DND-41 (cell line): ENCODE measurements around the gene FCAR.
"Not testable (repeated sequence)": the region's sequence is repeated elsewhere in the genome, so short reads cannot be mapped to it uniquely, and the experiment has no call there.

Source experiments
- ATAC-seq: fragments of 200-7000 bp; cut with Tn5 transposase; 3 replicates; pipeline ENCODE4 v1.9.1; 2021; ENCODE audit warnings: low read depth; ENCODE audit not compliant: insufficient read depth
- DNase-seq: peaks from one replicate; pipeline ENCODE4 v3.0.0-alpha.2; 2020
- H2AFZ ChIP-seq: 2 replicates; pipeline ENCODE4 v1.6.0; 2012; ENCODE audit warnings: low read depth, low read length
- H3K27ac ChIP-seq: 2 replicates; pipeline ENCODE4 v1.5.1; 2012; ENCODE audit warnings: low read length, inconsistent platforms
- H3K27me3 ChIP-seq: fragments of 200-600 bp; sonication (generic); 2 replicates; pipeline ENCODE4 v1.6.0; 2012; ENCODE audit warnings: low read length, mild to moderate bottlenecking, inconsistent platforms; ENCODE audit not compliant: insufficient read depth, poor library complexity
- H3K36me3 ChIP-seq: 2 replicates; pipeline ENCODE4 v1.5.1; 2012; ENCODE audit warnings: low read length, inconsistent platforms; ENCODE audit not compliant: insufficient read depth
- H3K4me1 ChIP-seq: 2 replicates; pipeline ENCODE4 v1.5.1; 2012; ENCODE audit warnings: mild to moderate bottlenecking, low read length; ENCODE audit not compliant: insufficient read depth
- H3K4me2 ChIP-seq: 2 replicates; pipeline ENCODE4 v1.6.0; 2012; ENCODE audit warnings: mild to moderate bottlenecking, moderate library complexity, low read length, inconsistent platforms; ENCODE audit not compliant: insufficient read depth
- H3K4me3 ChIP-seq, 2 experiments: fragments of 200-600 bp in 1 of 2; shearing (Covaris generic) in 1 of 2; 2 replicates each; pipeline ENCODE4 v1.5.1; 2012 to 2016; ENCODE audit warnings: inconsistent platforms in 2 of 2, low read length in 2 of 2, mild to moderate bottlenecking in 2 of 2, low read depth in 1 of 2, moderate library complexity in 1 of 2
- H3K79me2 ChIP-seq: 2 replicates; pipeline ENCODE4 v1.6.0; 2012; ENCODE audit warnings: low read length, inconsistent platforms; ENCODE audit not compliant: insufficient read depth
- H3K9ac ChIP-seq: 2 replicates; pipeline ENCODE4 v1.6.0; 2012; ENCODE audit warnings: low read depth, mild to moderate bottlenecking, inconsistent platforms, low read length, moderate library complexity
- H3K9me3 ChIP-seq: 2 replicates; pipeline ENCODE4 v1.5.1; 2012; ENCODE audit warnings: low read length, moderate library complexity, mild to moderate bottlenecking, inconsistent platforms; ENCODE audit not compliant: insufficient read depth, severe bottlenecking
- H4K20me1 ChIP-seq: 2 replicates; pipeline ENCODE4 v1.6.0; 2012; ENCODE audit warnings: low read length; ENCODE audit not compliant: insufficient read depth
- EZH2 ChIP-seq: IDR thresholded peaks from 3 replicates; pipeline ENCODE4 v1.6.1; 2012; ENCODE audit warnings: borderline replicate concordance, low read depth, mild to moderate bottlenecking, moderate library complexity, low read length, inconsistent platforms; ENCODE audit not compliant: severe bottlenecking
- TF ChIP-seq, protein P1 (sequence below): IDR thresholded peaks from 2 replicates; pipeline ENCODE4 v1.5.1; 2012; ENCODE audit warnings: borderline replicate concordance, low read length, moderate library complexity, mild to moderate bottlenecking; ENCODE audit not compliant: poor library complexity, severe bottlenecking; ENCODE audit errors: extremely low read depth

The FCAR gene

DNA sequence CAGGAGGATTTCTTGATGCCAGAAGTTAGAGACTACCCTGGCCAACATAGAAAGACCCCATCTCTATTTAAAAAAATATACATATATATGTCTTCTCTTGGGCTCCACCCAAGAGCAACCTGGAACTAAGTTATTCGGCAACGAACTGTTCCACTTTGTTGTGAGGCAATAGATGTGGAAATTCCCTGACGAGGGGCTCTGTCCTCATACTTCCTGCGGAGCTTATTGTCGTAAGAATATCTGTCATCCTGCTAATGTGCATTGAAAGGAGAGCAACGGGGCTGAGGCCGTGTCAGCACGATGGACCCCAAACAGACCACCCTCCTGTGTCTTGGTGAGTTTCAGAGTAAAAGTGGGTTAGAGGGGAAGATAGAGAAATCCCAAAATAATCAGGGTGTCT, at the start of gene FCAR:
Gene FCAR, plus strand, starts transcription at position 246 of the 400 bp plus-strand sequence. Its CDS starts 55 bp downstream, at position 301.
- no peak within 1 kb of the TSS for H2AFZ ChIP-seq
- H3K27me3 ChIP-seq, result no peaks in the 10 kb centered on the region
- H4K20me1 ChIP-seq, result no peaks in the 10 kb centered on the region
- no peak within 1 kb of the TSS for H3K4me3 ChIP-seq
- ATAC-seq (no peak), DNase-seq (no peak)
- H3K9ac ChIP-seq, result no peak within 1 kb of the TSS
- no peaks in the 10 kb centered on the region for H3K79me2 ChIP-seq
- no peaks in the 10 kb centered on the region for H3K9me3 ChIP-seq
- TF ChIP-seq, protein P1, sequence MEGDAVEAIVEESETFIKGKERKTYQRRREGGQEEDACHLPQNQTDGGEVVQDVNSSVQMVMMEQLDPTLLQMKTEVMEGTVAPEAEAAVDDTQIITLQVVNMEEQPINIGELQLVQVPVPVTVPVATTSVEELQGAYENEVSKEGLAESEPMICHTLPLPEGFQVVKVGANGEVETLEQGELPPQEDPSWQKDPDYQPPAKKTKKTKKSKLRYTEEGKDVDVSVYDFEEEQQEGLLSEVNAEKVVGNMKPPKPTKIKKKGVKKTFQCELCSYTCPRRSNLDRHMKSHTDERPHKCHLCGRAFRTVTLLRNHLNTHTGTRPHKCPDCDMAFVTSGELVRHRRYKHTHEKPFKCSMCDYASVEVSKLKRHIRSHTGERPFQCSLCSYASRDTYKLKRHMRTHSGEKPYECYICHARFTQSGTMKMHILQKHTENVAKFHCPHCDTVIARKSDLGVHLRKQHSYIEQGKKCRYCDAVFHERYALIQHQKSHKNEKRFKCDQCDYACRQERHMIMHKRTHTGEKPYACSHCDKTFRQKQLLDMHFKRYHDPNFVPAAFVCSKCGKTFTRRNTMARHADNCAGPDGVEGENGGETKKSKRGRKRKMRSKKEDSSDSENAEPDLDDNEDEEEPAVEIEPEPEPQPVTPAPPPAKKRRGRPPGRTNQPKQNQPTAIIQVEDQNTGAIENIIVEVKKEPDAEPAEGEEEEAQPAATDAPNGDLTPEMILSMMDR, result no peak
- no peak for TF ChIP-seq EZH2
- no peak within 1 kb of the TSS for H3K27ac ChIP-seq
- H3K4me2 ChIP-seq, result no peak within 1 kb of the TSS
- no peaks in the 10 kb centered on the region for H3K36me3 ChIP-seq
- no peaks in the 10 kb centered on the region for H3K4me1 ChIP-seq

DNA sequence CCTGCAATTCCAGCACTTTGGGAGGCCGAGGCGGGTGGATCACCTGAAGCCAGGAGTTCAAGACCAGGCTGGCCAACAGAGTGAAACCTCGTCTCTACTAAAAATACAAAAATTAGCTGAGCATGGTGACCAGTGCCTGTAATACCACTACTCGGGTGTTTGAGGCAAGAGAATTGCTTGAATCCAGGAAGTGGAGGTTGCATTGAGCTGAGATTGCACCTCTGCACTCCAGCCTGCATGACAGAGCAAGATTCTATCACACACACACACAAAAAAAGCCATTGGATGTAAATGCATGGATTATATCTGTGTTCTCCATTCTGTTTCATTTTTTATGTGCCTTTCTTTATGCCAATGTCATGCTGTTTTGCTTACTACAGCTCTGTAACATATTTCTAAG, 49.6 kb upstream of the FCAR start:
- H3K36me3 ChIP-seq, H3K9me3 ChIP-seq, H3K27me3 ChIP-seq, H3K4me1 ChIP-seq, H3K27ac ChIP-seq, H3K9ac ChIP-seq, H3K4me2 ChIP-seq, H3K79me2 ChIP-seq, ATAC-seq, DNase-seq, H2AFZ ChIP-seq, H4K20me1 ChIP-seq, H3K4me3 ChIP-seq: not testable (repeated sequence)

DNA sequence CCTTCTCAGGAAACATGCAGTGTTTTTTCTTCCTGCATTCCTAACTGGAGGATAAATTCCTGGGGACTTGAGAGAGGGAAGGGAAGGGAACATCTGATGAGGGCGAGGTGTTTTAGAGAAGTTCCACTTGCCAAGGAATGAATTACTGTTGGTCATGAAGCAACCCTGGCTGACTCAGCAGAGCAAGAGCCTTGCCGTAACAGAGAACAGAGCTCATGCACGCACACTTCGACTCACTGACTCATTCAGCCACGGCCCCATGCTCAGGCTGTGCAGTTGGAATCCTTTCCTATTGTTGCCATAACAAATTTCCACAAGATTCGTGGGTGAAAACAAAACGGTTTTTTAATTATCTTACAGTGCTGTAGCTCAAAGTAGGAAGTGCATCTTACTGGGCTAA, 48.7 kb upstream of the FCAR start:
- ATAC-seq, H3K27ac ChIP-seq, H4K20me1 ChIP-seq: not testable (repeated sequence)

DNA sequence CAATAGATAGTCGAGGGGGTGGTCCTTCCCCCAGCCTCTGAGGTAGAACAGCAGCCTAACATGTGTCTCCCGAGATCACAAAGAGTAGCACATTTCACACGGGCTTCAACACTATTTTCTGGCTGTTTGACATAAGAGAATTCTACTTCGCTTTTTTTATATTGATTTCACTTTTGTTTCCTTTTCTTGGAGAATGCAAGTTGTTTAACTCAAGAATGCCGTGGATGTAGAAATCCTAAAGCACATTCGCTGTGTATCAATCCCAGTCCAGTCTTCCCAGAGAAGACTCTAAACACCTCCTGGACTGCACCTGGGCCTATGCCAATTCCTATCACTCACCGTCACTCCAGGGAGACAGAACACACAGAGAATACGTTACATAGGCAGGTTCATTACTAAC, 46.0 kb upstream of the FCAR start:
- not testable (repeated sequence) for H3K27ac ChIP-seq, H2AFZ ChIP-seq, H3K9me3 ChIP-seq, H3K4me1 ChIP-seq, ATAC-seq, DNase-seq, H3K4me2 ChIP-seq, H3K9ac ChIP-seq, H4K20me1 ChIP-seq, H3K4me3 ChIP-seq, H3K36me3 ChIP-seq, H3K79me2 ChIP-seq, H3K27me3 ChIP-seq

More for the DNA sequence above, 48.7 kb upstream of the FCAR start:
- H3K4me2 ChIP-seq, H3K9ac ChIP-seq, H3K9me3 ChIP-seq, DNase-seq, H3K79me2 ChIP-seq, H2AFZ ChIP-seq, H3K27me3 ChIP-seq, H3K36me3 ChIP-seq, H3K4me1 ChIP-seq, H3K4me3 ChIP-seq: not testable (repeated sequence)

GRCh38 chr19:54832496-54832895, 41.5 kb upstream of the FCAR start, which contains the start of gene KIR2DS4:
Gene KIR2DS4, plus strand, starts transcription at chr19:54832676.
- ATAC-seq, H3K4me3 ChIP-seq, H3K9ac ChIP-seq: not testable (repeated sequence)

GRCh38 chr19:54835126-54835525, 38.9 kb upstream of the FCAR start:
- not testable (repeated sequence) for H3K9ac ChIP-seq, H3K4me2 ChIP-seq, H3K4me1 ChIP-seq, H3K4me3 ChIP-seq, H3K9me3 ChIP-seq, H4K20me1 ChIP-seq, H3K27me3 ChIP-seq, H3K36me3 ChIP-seq, H3K27ac ChIP-seq, H3K79me2 ChIP-seq, ATAC-seq, H2AFZ ChIP-seq, DNase-seq

More at GRCh38 chr19:54832496-54832895, 41.5 kb upstream of the FCAR start, which contains the start of gene KIR2DS4:
- not testable (repeated sequence) for H3K27ac ChIP-seq, DNase-seq, H2AFZ ChIP-seq, H3K4me2 ChIP-seq, H3K79me2 ChIP-seq, H4K20me1 ChIP-seq, H3K36me3 ChIP-seq, H3K27me3 ChIP-seq, H3K4me1 ChIP-seq, H3K9me3 ChIP-seq

GRCh38 chr19:54837522-54837921, 36.5 kb upstream of the FCAR start:
- not testable (repeated sequence) for H3K27me3 ChIP-seq, H3K4me1 ChIP-seq, H4K20me1 ChIP-seq, H3K4me3 ChIP-seq, H2AFZ ChIP-seq, H3K4me2 ChIP-seq, H3K9ac ChIP-seq, DNase-seq, H3K27ac ChIP-seq, H3K36me3 ChIP-seq, H3K79me2 ChIP-seq, ATAC-seq, H3K9me3 ChIP-seq

GRCh38 chr19:54843171-54843570, 30.9 kb upstream of the FCAR start:
- not testable (repeated sequence) for H3K9me3 ChIP-seq, H3K27ac ChIP-seq, H3K27me3 ChIP-seq, ATAC-seq, H3K9ac ChIP-seq, H3K79me2 ChIP-seq, H2AFZ ChIP-seq, H3K36me3 ChIP-seq, H3K4me3 ChIP-seq, H4K20me1 ChIP-seq, DNase-seq, H3K4me1 ChIP-seq, H3K4me2 ChIP-seq
